ENCODE data around the gene CCL16.

GRCh38 chr17:35927714-35928113, 53.6 kb downstream of the CCL16 start:
- TF ChIP-seq TAF1 (IDR thresholded peaks at IDR 0.05; ENCODE audit: borderline replicate concordance, insufficient read depth, low read length) = no peak
- no peak for TF ChIP-seq SIN3A (IDR thresholded peaks at IDR 0.05; ENCODE audit: borderline replicate concordance, insufficient read depth, low read length)
